IMR-90 (cell line): ENCODE data around the gene PPP2R2D. TPM values are rescaled to one million over a fixed set of nuclear protein-coding genes. Genes with fewer than 3 reads are reported as not detected.

Experiments
- ATAC-seq: fragments of 200-7000 bp; cut with Tn5 transposase; 2 replicates; pipeline ENCODE4 v1.9.1; 2020; ENCODE audit warnings: low read depth, mild to moderate bottlenecking, moderate library complexity
- BruUV-seq: library from RNA; stranded (reverse); fragments of 400-500 nt; replicated peaks from 2 replicates; lab custom pipeline; 2021; lab: Mats Ljungman, UMichigan
- CTCF ChIA-PET: fragments of 300-600 bp; formaldehyde crosslinking; extraction: SDS; loops from one replicate; lab custom pipeline; 2021; ENCODE audit warnings: antibody characterized with exemption; lab: Yijun Ruan, JAX
- POLR2A ChIA-PET: fragments of 300-600 bp; sonication (Branson Sonifier 250); formaldehyde crosslinking; loops from one replicate; lab custom pipeline; 2022; ENCODE audit warnings: antibody characterized with exemption; ENCODE audit not compliant: unreplicated experiment; lab: Charles Lee
- DNase-seq: peaks from one replicate; pipeline ENCODE4 v3.0.0; 2013
- H2AFZ ChIP-seq: replicated peaks from 2 replicates; pipeline ENCODE3; 2013; ENCODE audit warnings: low read length, mild to moderate bottlenecking; ENCODE audit not compliant: poor library complexity
- H2AK5ac ChIP-seq: 2 replicates; pipeline ENCODE4 v1.6.1; 2013; ENCODE audit warnings: low read depth, low read length, inconsistent platforms
- H2AK9ac ChIP-seq: replicated peaks from 2 replicates; pipeline ENCODE3; 2013; ENCODE audit warnings: mild to moderate bottlenecking, low read depth, low read length, moderate library complexity; ENCODE audit not compliant: poor library complexity
- H2BK120ac ChIP-seq: 2 replicates; pipeline ENCODE4 v1.6.1; 2013; ENCODE audit warnings: low read depth, low read length, inconsistent platforms
- H2BK15ac ChIP-seq: 3 replicates; pipeline ENCODE4 v1.6.1; 2013; ENCODE audit warnings: low read depth, low read length, inconsistent platforms
- H2BK20ac ChIP-seq: 2 replicates; pipeline ENCODE4 v1.6.1; 2013; ENCODE audit warnings: low read depth, mild to moderate bottlenecking, inconsistent platforms, low read length, moderate library complexity
- H2BK5ac ChIP-seq: 2 replicates; pipeline ENCODE4 v1.6.1; 2013; ENCODE audit warnings: mild to moderate bottlenecking, low read depth, low read length, inconsistent platforms; ENCODE audit not compliant: poor library complexity, severe bottlenecking
- H3K14ac ChIP-seq: replicated peaks from 2 replicates; pipeline ENCODE4 v1.6.1; 2013; ENCODE audit warnings: low read depth, low read length, inconsistent platforms
- H3K18ac ChIP-seq: 2 replicates; pipeline ENCODE4 v1.6.1; 2013; ENCODE audit warnings: low read depth, low read length, control low read depth
- H3K23ac ChIP-seq: 2 replicates; pipeline ENCODE4 v1.6.1; 2013; ENCODE audit warnings: low read depth, low read length, inconsistent platforms
- H3K27ac ChIP-seq: 2 replicates; pipeline ENCODE4 v1.5.1; 2013; ENCODE audit warnings: mild to moderate bottlenecking, control low read depth, low read length; ENCODE audit not compliant: insufficient read depth
- H3K27me3 ChIP-seq: 2 replicates; pipeline ENCODE4 v1.6.1; 2013; ENCODE audit warnings: low read length; ENCODE audit not compliant: control insufficient read depth, insufficient read depth
- H3K36me3 ChIP-seq: 2 replicates; pipeline ENCODE4 v1.6.1; 2013; ENCODE audit warnings: low read length, mixed read lengths; ENCODE audit not compliant: control insufficient read depth, insufficient read depth
- H3K4ac ChIP-seq: 2 replicates; pipeline ENCODE4 v1.6.1; 2013; ENCODE audit warnings: low read depth, low read length, inconsistent platforms
- H3K4me1 ChIP-seq: 2 replicates; pipeline ENCODE4 v1.6.1; 2013; ENCODE audit warnings: low read length, mixed read lengths; ENCODE audit not compliant: control insufficient read depth, insufficient read depth
- H3K4me2 ChIP-seq: 2 replicates; pipeline ENCODE4 v1.6.1; 2013; ENCODE audit warnings: low read depth, mild to moderate bottlenecking, control low read depth, low read length, moderate library complexity
- H3K4me3 ChIP-seq: 2 replicates; pipeline ENCODE4 v1.5.1; 2013; ENCODE audit warnings: low read depth, mild to moderate bottlenecking, control low read depth, low read length, moderate library complexity; ENCODE audit not compliant: insufficient read depth
- H3K56ac ChIP-seq: 2 replicates; pipeline ENCODE4 v1.6.1; 2013; ENCODE audit warnings: low read length, inconsistent platforms; ENCODE audit not compliant: insufficient read depth; ENCODE audit errors: extremely low read depth
- H3K79me1 ChIP-seq, 2 experiments: 2 replicates each; pipeline ENCODE4 v1.6.1; 2013; ENCODE audit warnings: low read length in 2 of 2, inconsistent platforms in 1 of 2, low read depth in 1 of 2
- H3K9ac ChIP-seq: 2 replicates; pipeline ENCODE4 v1.6.1; 2013; ENCODE audit warnings: low read depth, low read length, control low read depth
- H3K9me1 ChIP-seq: 2 replicates; pipeline ENCODE4 v1.6.1; 2013; ENCODE audit warnings: low read length, inconsistent platforms; ENCODE audit not compliant: insufficient read depth
- H3K9me3 ChIP-seq: 2 replicates; pipeline ENCODE4 v1.6.1; 2013; ENCODE audit warnings: low read length; ENCODE audit not compliant: control insufficient read depth, insufficient read depth
- H4K20me1 ChIP-seq: 2 replicates; pipeline ENCODE4 v1.6.1; 2013; ENCODE audit warnings: low read length, inconsistent platforms; ENCODE audit not compliant: insufficient read depth
- H4K5ac ChIP-seq: 2 replicates; pipeline ENCODE4 v1.6.1; 2013; ENCODE audit warnings: mild to moderate bottlenecking, low read depth, low read length, control low read depth
- H4K8ac ChIP-seq, 2 experiments: 2 replicates each; pipeline ENCODE4 v1.6.1; 2013; ENCODE audit warnings: low read depth in 2 of 2, low read length in 2 of 2, control low read depth in 1 of 2, inconsistent platforms in 1 of 2
- H4K91ac ChIP-seq: 2 replicates; pipeline ENCODE4 v1.6.1; 2013; ENCODE audit warnings: low read depth, low read length, inconsistent platforms; ENCODE audit not compliant: insufficient read depth
- CEBPB ChIP-seq: IDR thresholded peaks from 2 replicates; pipeline ENCODE4 v1.6.1; 2012; ENCODE audit warnings: low read depth, low read length, improper control_type of control experiment
- MXI1 ChIP-seq: IDR thresholded peaks from 2 replicates; pipeline ENCODE4 v1.6.1; 2012; ENCODE audit warnings: low read depth, mild to moderate bottlenecking, low read length, moderate library complexity, borderline replicate concordance
- NFE2L2 ChIP-seq: fragments of 150-350 bp; IDR thresholded peaks from 2 replicates; pipeline ENCODE4 v1.6.1; 2016; ENCODE audit warnings: low read depth, mild to moderate bottlenecking, low read length
- RAD21 ChIP-seq: IDR thresholded peaks from 2 replicates; pipeline ENCODE4 v1.6.1; 2012; ENCODE audit warnings: low read length, improper control_type of control experiment
- RFX5 ChIP-seq: IDR thresholded peaks from 2 replicates; pipeline ENCODE4 v1.8.0; 2012; ENCODE audit warnings: low read depth, mild to moderate bottlenecking, low read length, moderate library complexity
- WGBS, 2 experiments: methylation state at CpG; one replicate each; pipeline versions ENCODE4 v1.1.5 to v1.1.7; 2013; ENCODE audit warnings: missing lambda C conversion rate in 2 of 2; ENCODE audit not compliant: insufficient read length in 1 of 2; ENCODE audit errors: extremely low coverage in 2 of 2; 5-methylcytosine and 5-hydroxymethylcytosine counted together
- dilution Hi-C: fragments of 300-500 bp; cut with HindIII; formaldehyde crosslinking; loops from one replicate; pipeline ENCODE4 v1.14.3; 2018; ENCODE audit warnings: low sequenced_read_pairs; ENCODE audit not compliant: unreplicated experiment
- in situ Hi-C: fragments of 300-500 bp; cut with MboI; formaldehyde crosslinking; loops from 3 replicates; pipeline ENCODE4 v1.14.3; 2019; ENCODE audit warnings: low sequenced_read_pairs, inconsistent platforms, mixed read lengths
- intact Hi-C: fragments of 100-400 bp; cut with micrococcal nuclease; formaldehyde crosslinking; loops from 2 replicates; pipeline ENCODE4 v1.10.0; 2022
- polyA plus RNA-seq, 3 experiments: library from polyadenylated mRNA; depleted of rRNA; stranded (reverse); fragments of >200 nt; gene quantifications; 2 replicates each; pipeline ENCODE4 v1.2.3, GENCODE V29; 2012; ENCODE audit warnings: low replicate concordance in 1 of 3
- total RNA-seq: library from RNA; depleted of rRNA; stranded (reverse); fragments of >200 nt; gene quantifications from 2 replicates; pipeline ENCODE4 v1.2.3, GENCODE V29; 2012

PPP2R2D gene
- total and polyA plus RNA-seq, 2 of the 4 experiments (the other 2 are of a cell fraction): 22.8 to 23.8 TPM

- peaks cover 15% of the 10 kb centered on the region for H3K9me1 ChIP-seq
- peaks cover 56% of the 10 kb centered on the region for H4K20me1 ChIP-seq
- TF ChIP-seq CEBPB (no peak), NFE2L2 (no peak), RAD21 (no peak), RFX5 (no peak), MXI1 (no peak)
- no peak overlapping the region for H3K9ac ChIP-seq
- H2AFZ ChIP-seq: no peak overlapping the region
- WGBS, 2 experiments: no CpG with 5 or more reads among the region's 3 CpGs
- no peak overlapping the region for H2AK9ac ChIP-seq
- no peak overlapping the region for H3K14ac ChIP-seq
- ATAC-seq (no peak), DNase-seq (no peak)
- H2BK15ac ChIP-seq: no peak overlapping the region
- no peak overlapping the region for H2BK120ac ChIP-seq
- in situ Hi-C loops: no loop called here
- no peak overlapping the region for H4K91ac ChIP-seq
- no peak overlapping the region for H3K27ac ChIP-seq
- H3K4ac ChIP-seq: no peak overlapping the region
- no peaks in the 10 kb centered on the region for H3K9me3 ChIP-seq
- H3K79me1 ChIP-seq: peaks cover 42 to 81% of the 10 kb centered on the region in 2 experiments
- no peaks in the 10 kb centered on the region for H3K27me3 ChIP-seq
- peaks cover 3% of the 10 kb centered on the region; the same call in 1 of the 2 replicates for H3K4me1 ChIP-seq
- no peak overlapping the region for H2BK20ac ChIP-seq
- no peak overlapping the region for H4K8ac ChIP-seq
- no peak overlapping the region for H2BK5ac ChIP-seq
- POLR2A ChIA-PET: no interaction called here
- H3K18ac ChIP-seq: no peak overlapping the region
- H4K5ac ChIP-seq: no peak overlapping the region
- CTCF ChIA-PET: no interaction called here
- H3K56ac ChIP-seq: no peak overlapping the region
- no peak overlapping the region for H3K23ac ChIP-seq
- H3K36me3 ChIP-seq: peaks cover 5% of the 10 kb centered on the region
- no peak overlapping the region for H3K4me2 ChIP-seq
- no peak overlapping the region for H2AK5ac ChIP-seq
- dilution Hi-C loops: no loop called here
- intact Hi-C loops: no loop called here
- no TSS peak for BruUV-seq
- H3K4me3 ChIP-seq: no peak overlapping the region
Observed at GRCh38 chr10:131912620-131913019, 11.8 kb downstream of the PPP2R2D start.
